Activated CD4-positive, alpha-beta T cell treated with anti-CD3 and anti-CD28 coated beads, Interleukin-2, amount 10 ng/mL, durations not matched to agents 24 days and 14 days (primary cell): Measurements from ENCODE around the gene NOS3. TPM values are rescaled to one million over a fixed set of nuclear protein-coding genes. Genes with fewer than 3 reads are reported as not detected.
A peak's percentile ranks its signal among the peaks of the same experiment; 100 is the strongest.

Experiments used
- DNase-seq: peaks from one replicate; pipeline ENCODE4 v3.0.0; 2022
- H3K27ac Mint-ChIP-seq: one replicate; pipeline ENCODE4 v1.8.0; 2022; ENCODE audit warnings: mild to moderate bottlenecking, mixed read lengths
- H3K27me3 Mint-ChIP-seq: one replicate; pipeline ENCODE4 v1.8.0; 2022; ENCODE audit warnings: mixed read lengths
- H3K36me3 Mint-ChIP-seq: one replicate; pipeline ENCODE4 v1.8.0; 2022; ENCODE audit warnings: low read depth, mild to moderate bottlenecking, mixed read lengths
- H3K4me1 Mint-ChIP-seq: one replicate; pipeline ENCODE4 v1.8.0; 2021; ENCODE audit warnings: mixed read lengths
- H3K4me3 Mint-ChIP-seq: one replicate; pipeline ENCODE4 v1.8.0; 2022; ENCODE audit warnings: mild to moderate bottlenecking, moderate library complexity, mixed read lengths
- H3K9me3 Mint-ChIP-seq: one replicate; pipeline ENCODE4 v1.8.0; 2021; ENCODE audit warnings: mixed read lengths
- intact Hi-C: fragments of 100-400 bp; cut with micrococcal nuclease; formaldehyde crosslinking; loops from one replicate; pipeline ENCODE4 v1.15.1; 2023
- total RNA-seq: library from RNA; stranded (reverse); gene quantifications from 2 replicates; pipeline ENCODE4 v1.2.3, GENCODE V29; 2022

The NOS3 gene
- total RNA-seq, 1 donor from 2014 or later: 15.7 TPM

- no peak overlapping the region for H3K27ac Mint-ChIP-seq
- intact Hi-C loops: loop anchor here (5.0 to 10.0 kb wide), 2 partner anchors 212 to 635 kb away; no protein-coding TSS in a partner anchor
Measured at GRCh38 chr7:150989456-150989855, 1.4 kb upstream of the NOS3 start.

GRCh38 chr7:150992051-150992640 lies 1.3 kb downstream of the NOS3 start:
- Mint-ChIP-seq H3K4me3 (no peak overlapping the region), H3K36me3 (no peaks in the 10 kb centered on the region), H3K27me3 (peaks cover 4% of the 10 kb centered on the region), H3K4me1 (peaks cover 22% of the 10 kb centered on the region), H3K27ac (no peak overlapping the region), H3K9me3 (no peaks in the 10 kb centered on the region)
- DNase-seq: no peak
- intact Hi-C loops: no loop called here

More at GRCh38 chr7:150989456-150989855, 1.4 kb upstream of the NOS3 start:
- Mint-ChIP-seq H3K9me3 (no peaks in the 10 kb centered on the region), H3K36me3 (no peaks in the 10 kb centered on the region), H3K4me3 (no peak overlapping the region), H3K27me3 (peaks cover 12% of the 10 kb centered on the region), H3K4me1 (peaks cover 26% of the 10 kb centered on the region)
- no peak for DNase-seq

- H3K9me3 Mint-ChIP-seq: no peaks in the 10 kb centered on the region
- intact Hi-C loops: no loop called here
- no peaks in the 10 kb centered on the region for H3K36me3 Mint-ChIP-seq
- DNase-seq: peak; percentile 76
- peaks cover 25% of the 10 kb centered on the region for H3K4me1 Mint-ChIP-seq
- peaks cover 4% of the 10 kb centered on the region for H3K27me3 Mint-ChIP-seq
- H3K4me3 Mint-ChIP-seq: no peak overlapping the region
- no peak overlapping the region for H3K27ac Mint-ChIP-seq
Measured at GRCh38 chr7:150992833-150993302, 2.1 kb downstream of the NOS3 start.

GRCh38 chr7:150993511-150993910 lies 2.7 kb downstream of the NOS3 start:
- intact Hi-C loops: no loop called here
- H3K27ac Mint-ChIP-seq: no peak overlapping the region
- peaks cover 19% of the 10 kb centered on the region for H3K4me1 Mint-ChIP-seq
- no peaks in the 10 kb centered on the region for H3K36me3 Mint-ChIP-seq
- no peak for DNase-seq
- no peaks in the 10 kb centered on the region for H3K9me3 Mint-ChIP-seq
- H3K27me3 Mint-ChIP-seq: peaks cover under 1% of the 10 kb centered on the region
- no peak overlapping the region for H3K4me3 Mint-ChIP-seq

- Mint-ChIP-seq H3K36me3 (no peaks in the 10 kb centered on the region), H3K27ac (peak overlapping the region; percentile 53), H3K4me1 (peaks cover 14% of the 10 kb centered on the region), H3K27me3 (no peaks in the 10 kb centered on the region), H3K4me3 (peak overlapping the region; percentile 41), H3K9me3 (no peaks in the 10 kb centered on the region)
- peak; percentile 79 for DNase-seq
- intact Hi-C loops: no loop called here
Measured at GRCh38 chr7:150994141-150994837, 3.5 kb downstream of the NOS3 start.

- intact Hi-C loops: no loop called here
- no peaks in the 10 kb centered on the region for H3K27me3 Mint-ChIP-seq
- no peaks in the 10 kb centered on the region for H3K36me3 Mint-ChIP-seq
- H3K4me3 Mint-ChIP-seq: peak overlapping the region; percentile 41
- H3K4me1 Mint-ChIP-seq: peaks cover 13% of the 10 kb centered on the region
- no peaks in the 10 kb centered on the region for H3K9me3 Mint-ChIP-seq
- no peak for DNase-seq
- H3K27ac Mint-ChIP-seq: peak overlapping the region; percentile 53
Measured at GRCh38 chr7:150994838-150995510, 4.2 kb downstream of the NOS3 start.

GRCh38 chr7:150996376-150997074 lies 5.7 kb downstream of the NOS3 start:
- peak overlapping the region; percentile 62 for H3K27ac Mint-ChIP-seq
- DNase-seq: no peak
- peak overlapping the region; percentile 35 for H3K4me3 Mint-ChIP-seq
- intact Hi-C loops: loop anchor here (2.0 kb wide), 1 partner anchor 14 kb away; no protein-coding TSS in a partner anchor
- peaks cover 13% of the 10 kb centered on the region for H3K4me1 Mint-ChIP-seq
- no peaks in the 10 kb centered on the region for H3K9me3 Mint-ChIP-seq
- H3K36me3 Mint-ChIP-seq: no peaks in the 10 kb centered on the region
- no peaks in the 10 kb centered on the region for H3K27me3 Mint-ChIP-seq

- Mint-ChIP-seq H3K4me3 (no peak overlapping the region), H3K9me3 (no peaks in the 10 kb centered on the region), H3K27ac (no peak overlapping the region), H3K4me1 (peaks cover 13% of the 10 kb centered on the region), H3K27me3 (no peaks in the 10 kb centered on the region), H3K36me3 (no peaks in the 10 kb centered on the region)
- DNase-seq: no peak
- intact Hi-C loops: loop anchor here (2.0 kb wide), 1 partner anchor 14 kb away; no protein-coding TSS in a partner anchor
Measured at GRCh38 chr7:150997075-150997511, 6.3 kb downstream of the NOS3 start.

- intact Hi-C loops: loop anchor here (2.0 kb wide), 1 partner anchor 13 kb away; no protein-coding TSS in a partner anchor
- H3K4me3 Mint-ChIP-seq: no peak overlapping the region
Measured at GRCh38 chr7:150997817-150998216, 7.0 kb downstream of the NOS3 start.

GRCh38 chr7:150998341-150998740 lies 7.5 kb downstream of the NOS3 start:
- peak overlapping the region; percentile 70 for H3K27ac Mint-ChIP-seq

More at GRCh38 chr7:150997817-150998216, 7.0 kb downstream of the NOS3 start:
- no peak for DNase-seq
- Mint-ChIP-seq H3K27ac (peak overlapping the region; percentile 11), H3K9me3 (no peaks in the 10 kb centered on the region), H3K36me3 (no peaks in the 10 kb centered on the region), H3K27me3 (no peaks in the 10 kb centered on the region), H3K4me1 (peaks cover 13% of the 10 kb centered on the region)

GRCh38 chr7:150999001-150999400 lies 8.2 kb downstream of the NOS3 start:
- Mint-ChIP-seq H3K36me3 (no peaks in the 10 kb centered on the region), H3K4me1 (peaks cover 9% of the 10 kb centered on the region), H3K27me3 (no peaks in the 10 kb centered on the region), H3K27ac (no peak overlapping the region), H3K9me3 (no peaks in the 10 kb centered on the region), H3K4me3 (no peak overlapping the region)
- intact Hi-C loops: no loop called here
- no peak for DNase-seq

More at GRCh38 chr7:150998341-150998740, 7.5 kb downstream of the NOS3 start:
- Mint-ChIP-seq H3K36me3 (no peaks in the 10 kb centered on the region), H3K4me1 (peaks cover 11% of the 10 kb centered on the region), H3K9me3 (no peaks in the 10 kb centered on the region), H3K27me3 (no peaks in the 10 kb centered on the region), H3K4me3 (no peak overlapping the region)
- DNase-seq: no peak
- intact Hi-C loops: no loop called here

- DNase-seq: no peak
- Mint-ChIP-seq H3K36me3 (no peaks in the 10 kb centered on the region), H3K4me1 (peaks cover 6% of the 10 kb centered on the region), H3K27me3 (no peaks in the 10 kb centered on the region), H3K27ac (no peak overlapping the region), H3K4me3 (no peak overlapping the region), H3K9me3 (no peaks in the 10 kb centered on the region)
- intact Hi-C loops: no loop called here
Measured at GRCh38 chr7:150999497-151000230, 8.8 kb downstream of the NOS3 start.
